Measurements from ENCODE around the gene FAM174C.

DNA sequence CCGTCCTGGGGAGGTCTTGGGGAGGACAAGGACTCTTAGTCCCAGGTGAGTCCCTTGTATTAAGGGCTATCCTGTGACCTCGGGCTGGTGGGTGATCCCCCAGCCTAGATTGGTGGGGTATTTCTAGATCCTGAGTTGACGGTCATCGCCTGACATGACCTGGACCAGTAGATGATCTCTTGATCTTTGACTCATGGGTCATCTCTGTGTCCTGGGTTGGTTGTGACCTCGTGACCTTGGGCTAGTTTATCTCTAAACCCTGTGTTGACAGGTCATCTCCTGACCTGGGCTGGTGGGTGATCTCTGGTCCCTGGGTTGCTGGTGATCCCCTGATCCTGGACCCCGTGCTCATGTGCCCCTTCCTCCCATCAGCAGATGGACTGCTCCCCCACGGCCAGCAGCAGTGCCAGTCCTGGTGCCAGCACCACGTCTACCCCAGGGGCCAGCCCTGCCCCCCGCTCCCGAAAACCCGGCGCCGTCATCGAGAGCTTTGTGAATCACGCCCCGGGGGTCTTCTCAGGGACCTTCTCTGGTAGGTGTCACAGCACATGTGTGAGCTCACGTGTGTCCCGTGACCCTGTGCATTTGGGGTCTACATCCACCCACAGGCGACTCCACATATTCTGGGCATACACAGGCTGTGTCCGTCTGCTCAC is 20.7 kb upstream of the FAM174C start:
- TF ChIP-seq CTCF (IDR thresholded peaks at IDR 0.05 in 2 of 3, conservative IDR thresholded peaks at IDR 0.05 in 1 of 3; ENCODE audit: control insufficient read depth in 2 of 3, extremely low read depth in 1 of 3, insufficient read depth in 1 of 3, low read depth in 3 of 3, low read length in 3 of 3) (no peak), ZSCAN29 (IDR thresholded peaks at IDR 0.05) (no peak)

Measured in GM12878 (cell line).